ENCODE results near the gene NUAK1.

The NUAK1 gene

GRCh38 chr12:106128585-106129328 lies 10.0 kb downstream of the NUAK1 start:
- DNase-seq, result no peak

- DNase-seq, result no peak
Observed at GRCh38 chr12:106127338-106128126, 11.2 kb downstream of the NUAK1 start.

DNA sequence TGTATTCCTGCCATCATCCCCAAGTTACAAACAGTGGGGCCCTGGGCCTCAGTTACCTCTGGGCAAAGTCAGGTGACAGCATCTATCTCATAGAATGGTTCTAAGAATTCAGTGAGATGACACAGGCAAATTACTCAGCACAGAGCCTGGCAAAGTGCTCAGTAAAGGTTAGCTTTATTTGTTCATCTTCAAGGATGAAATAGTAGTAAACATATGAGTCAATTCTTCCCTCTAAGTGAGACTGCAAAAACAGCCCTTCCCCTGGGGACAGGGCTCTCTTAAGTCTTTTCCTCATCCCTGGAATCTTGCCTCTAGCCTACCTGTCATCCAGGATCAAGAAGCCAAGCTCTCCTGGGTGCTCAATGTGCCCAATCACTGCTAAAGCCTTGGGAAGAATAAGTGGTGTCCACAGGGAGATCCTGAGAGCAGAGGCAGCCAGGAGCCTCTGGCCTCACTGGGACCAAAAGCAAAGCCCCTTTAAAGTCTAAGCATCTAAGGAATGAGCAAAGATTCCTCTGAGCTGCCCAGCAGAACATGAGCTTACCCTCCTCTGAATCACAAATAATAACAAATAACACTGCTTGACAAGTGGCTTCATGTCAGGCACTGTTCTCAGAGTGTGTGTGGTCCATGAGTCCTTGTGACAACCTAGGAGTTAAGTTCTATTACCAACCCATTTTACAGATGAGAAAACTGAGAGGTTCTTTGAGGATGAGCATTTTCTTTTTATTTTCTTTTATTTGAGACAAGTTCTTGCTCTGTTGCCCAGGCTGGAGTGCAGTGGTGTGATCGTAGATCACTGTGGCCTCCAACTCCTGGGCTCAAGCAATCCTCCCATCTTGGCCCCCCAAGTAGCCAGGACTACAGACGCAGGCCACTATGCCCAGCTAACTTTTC lies 12.1 kb downstream of the NUAK1 start:
- DNase-seq, result no peak

GRCh38 chr12:106125351-106126095 lies 13.2 kb downstream of the NUAK1 start:
- no peak for DNase-seq

DNA sequence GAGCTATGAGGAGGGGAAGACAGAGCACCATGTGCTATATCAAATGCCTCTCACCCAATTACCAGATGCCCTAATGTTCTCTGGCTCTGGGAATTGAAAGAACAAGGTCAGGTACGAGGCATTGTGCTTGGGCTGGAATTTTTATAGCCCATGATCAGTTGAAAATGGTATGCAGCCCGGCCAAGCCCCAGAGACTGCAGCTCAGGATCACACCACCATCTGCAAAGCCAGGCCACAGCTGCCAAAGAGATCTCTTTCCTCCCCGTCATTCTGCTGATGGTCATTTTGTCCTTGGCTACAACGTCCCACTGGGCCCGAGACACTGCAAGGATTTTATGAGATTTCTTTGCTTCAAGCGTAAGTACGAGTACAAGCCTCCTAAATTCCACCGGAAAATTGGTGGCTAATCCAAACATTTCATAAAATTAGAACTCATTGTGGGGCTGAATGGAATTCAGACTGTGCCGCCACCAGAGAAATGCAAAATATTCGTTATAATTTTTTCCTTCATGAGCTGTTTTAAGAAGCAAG lies 15.1 kb downstream of the NUAK1 start:
- no peak for DNase-seq

GRCh38 chr12:106123110-106123509 lies 15.6 kb downstream of the NUAK1 start:
- no peak for DNase-seq

DNA sequence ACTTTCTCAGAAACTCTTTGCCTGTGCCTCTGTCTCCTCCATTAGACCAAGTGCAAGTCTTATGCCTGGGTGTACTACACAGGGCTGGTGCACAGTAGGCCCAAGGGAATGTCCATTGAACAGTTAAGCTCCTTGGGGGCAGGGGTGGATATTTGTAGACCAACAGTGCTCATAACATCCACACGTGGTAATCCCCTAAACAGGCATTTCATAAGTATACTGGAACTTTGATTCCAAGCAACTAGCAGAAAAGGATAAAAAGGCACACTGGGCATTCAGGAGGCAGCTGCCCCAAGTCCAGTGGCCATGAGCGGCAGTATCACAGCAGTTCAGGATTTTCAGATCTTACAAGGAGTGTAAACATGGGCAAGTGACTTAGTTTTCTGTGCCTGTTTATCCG lies 16.8 kb downstream of the NUAK1 start:
- DNase-seq, result no peak

DNA sequence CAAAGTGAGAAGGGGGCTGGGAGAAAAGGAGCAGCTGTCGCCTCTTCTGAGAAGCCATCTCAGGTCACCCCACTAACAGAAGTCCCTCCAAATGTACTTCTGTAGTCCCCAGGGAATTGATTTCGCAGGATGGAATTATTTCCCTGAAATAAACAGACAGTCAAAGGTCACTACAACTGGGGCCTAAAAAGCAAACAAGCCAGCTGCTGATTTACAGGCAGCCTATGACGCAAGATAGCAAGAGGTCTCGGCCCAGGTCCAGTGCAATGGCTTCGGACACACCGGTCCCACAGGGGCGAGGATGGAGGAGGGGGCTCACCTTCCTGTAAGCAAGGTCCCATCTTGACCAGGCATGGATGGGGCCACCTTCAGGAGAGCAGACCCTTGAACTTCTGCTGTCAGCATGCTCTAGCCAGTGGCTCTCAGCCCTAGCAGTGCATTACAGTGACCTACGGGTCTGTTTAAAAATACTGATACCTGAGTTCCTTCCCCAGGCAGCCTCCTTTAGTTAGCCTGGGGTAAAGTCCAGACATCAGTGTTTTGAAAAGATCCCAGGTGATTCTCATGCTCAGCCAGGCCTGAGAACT lies 18.1 kb downstream of the NUAK1 start:
- DNase-seq, result no peak

- DNase-seq, result no peak
Observed at GRCh38 chr12:106119301-106119700, 19.5 kb downstream of the NUAK1 start.

GRCh38 chr12:106118381-106119130 lies 20.2 kb downstream of the NUAK1 start:
- DNase-seq, result no peak

- no peak for DNase-seq
Observed at GRCh38 chr12:106115440-106115839, 23.3 kb downstream of the NUAK1 start.

- no peak for DNase-seq
Observed at GRCh38 chr12:106114447-106115068, 24.2 kb downstream of the NUAK1 start.

GRCh38 chr12:106113824-106114446 lies 24.8 kb downstream of the NUAK1 start:
- DNase-seq, result no peak

DNA sequence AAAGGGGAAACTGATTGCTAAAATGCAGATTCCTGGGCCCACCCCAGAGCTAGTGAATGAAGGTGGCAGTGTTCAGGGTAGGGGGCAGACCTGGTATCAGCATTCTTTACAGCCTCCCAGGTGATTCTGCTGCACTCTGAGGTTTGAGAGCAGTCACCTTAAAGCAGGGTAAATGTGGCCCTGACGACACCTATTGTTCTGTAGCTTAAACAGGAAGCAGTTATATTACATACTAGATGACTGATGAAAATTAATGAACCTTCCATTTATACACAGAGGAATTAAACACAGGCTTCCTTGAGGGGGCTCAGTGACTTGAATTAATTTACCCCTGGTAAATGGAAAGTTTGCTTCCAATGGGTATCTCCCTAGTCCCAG lies 25.3 kb downstream of the NUAK1 start:
- no peak for DNase-seq

DNA sequence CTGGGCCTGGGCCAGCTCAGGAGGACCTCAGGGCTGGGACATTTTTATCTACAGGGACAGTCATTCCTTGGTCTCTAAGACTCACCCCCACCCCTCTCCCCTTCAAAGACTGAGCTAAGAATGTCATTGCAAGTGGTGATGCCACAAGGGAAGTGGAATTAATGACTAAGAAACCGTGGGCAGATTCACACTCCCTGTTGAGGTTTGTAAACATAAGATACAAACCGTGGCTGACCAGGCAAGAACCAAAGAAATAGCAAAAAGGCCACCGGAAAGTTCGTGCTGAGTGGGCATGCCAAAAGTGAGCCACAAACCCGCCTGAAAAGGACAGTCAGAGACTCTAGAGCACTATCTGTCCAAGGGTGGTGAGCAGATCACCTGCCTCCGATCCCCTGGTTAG lies 25.7 kb downstream of the NUAK1 start:
- no peak for DNase-seq

- DNase-seq, result no peak
Observed at GRCh38 chr12:106112145-106112821, 26.5 kb downstream of the NUAK1 start.

DNA sequence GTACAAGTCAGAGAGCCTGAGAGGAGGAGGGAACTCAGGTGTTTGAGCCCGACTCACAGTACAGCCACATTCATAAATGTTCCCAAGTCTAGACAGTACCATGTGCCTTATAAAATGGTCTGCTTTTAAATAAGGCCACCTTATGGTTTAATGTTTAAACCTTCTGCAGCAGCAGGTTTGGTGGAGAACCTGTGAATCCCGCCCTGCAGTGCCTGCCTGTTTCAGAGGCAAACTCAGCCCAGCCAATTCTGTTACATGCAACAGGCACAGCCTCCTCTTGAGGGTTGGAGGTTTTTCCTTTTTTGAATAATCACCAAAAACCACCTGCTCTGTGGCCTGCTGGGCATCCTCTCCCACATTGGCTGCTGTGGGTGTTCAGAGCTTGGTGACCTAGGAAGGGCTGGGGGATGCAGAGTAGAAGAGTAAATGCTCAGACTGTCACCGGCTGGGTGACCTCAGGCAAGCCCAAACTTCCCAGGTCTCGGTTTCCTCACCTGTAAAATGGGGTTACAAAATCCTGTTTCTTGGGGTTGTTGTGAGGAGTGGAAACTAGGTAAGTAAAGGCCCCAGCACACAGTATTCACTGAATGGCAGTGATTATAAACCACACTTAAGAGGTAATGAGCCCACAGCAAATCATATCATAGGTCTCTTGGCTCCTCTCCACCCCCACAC lies 28.0 kb downstream of the NUAK1 start:
- DNase-seq, result no peak

DNA sequence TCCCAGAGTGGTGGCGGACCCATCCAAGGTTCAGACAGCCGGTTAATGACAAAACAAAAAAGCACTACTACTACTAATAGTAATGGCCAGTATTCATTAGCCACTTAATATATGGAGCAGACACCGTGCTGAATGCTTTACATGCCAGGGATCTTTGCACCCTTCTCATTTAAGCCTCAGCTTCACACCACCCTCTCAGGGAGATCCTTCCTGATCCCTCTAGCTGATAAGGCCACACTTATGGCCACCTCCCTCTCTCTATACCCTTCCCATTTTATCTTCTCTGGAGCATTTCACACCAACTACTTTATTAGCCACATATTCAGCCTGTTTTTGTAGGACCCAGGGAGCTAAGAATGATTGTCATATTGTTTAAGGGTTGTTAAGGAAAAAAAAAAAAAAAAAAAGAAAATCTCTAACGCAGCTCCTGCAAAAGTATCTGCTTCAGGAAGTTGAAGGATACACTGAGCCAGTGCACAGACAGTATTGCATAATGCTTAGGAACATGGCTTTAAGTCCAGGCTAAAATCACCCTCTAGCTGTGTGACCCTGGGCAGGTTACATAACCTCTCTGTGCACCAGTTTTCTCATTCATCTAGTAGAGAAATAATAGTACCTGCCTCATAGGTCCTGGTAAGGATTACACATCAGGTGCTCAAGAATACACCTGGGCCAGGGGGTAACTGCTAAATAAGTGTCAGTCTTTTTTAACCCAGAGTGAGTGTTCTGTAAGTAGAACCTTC lies 29.4 kb downstream of the NUAK1 start:
- DNase-seq, result no peak
